H1 (cell line): ENCODE results near the gene AWAT2. TPM values are rescaled to one million over a fixed set of nuclear protein-coding genes. Genes with fewer than 3 reads are reported as not detected.

Source experiments
- ATF3 ChIP-seq: IDR thresholded peaks from 2 replicates; pipeline ENCODE4 v1.6.1; 2011; ENCODE audit warnings: low read depth, mild to moderate bottlenecking, low read length; ENCODE audit not compliant: insufficient read depth
- CHD7 ChIP-seq: fragments of 300-600 bp; sonication (generic); IDR thresholded peaks from 2 replicates; pipeline ENCODE4 v1.7.1; 2012; ENCODE audit warnings: low read length, moderate library complexity, mild to moderate bottlenecking, inconsistent platforms; ENCODE audit not compliant: insufficient replicate concordance
- CTCF ChIP-seq, 3 experiments: IDR thresholded peaks; 1 replicate in 2 of 3; 2 replicates in 1 of 3; pipeline versions ENCODE4 v1.5.1 to v1.6.1; 2011; ENCODE audit warnings: low read length in 3 of 3, mild to moderate bottlenecking in 3 of 3, inconsistent platforms in 2 of 3, low read depth in 1 of 3, moderate library complexity in 1 of 3; ENCODE audit not compliant: insufficient read depth in 1 of 3; ENCODE audit errors: control extremely low read depth in 1 of 3
- GTF2F1 ChIP-seq: IDR thresholded peaks from 2 replicates; pipeline ENCODE4 v1.6.1; 2012; ENCODE audit warnings: low read depth, low read length, improper control_type of control experiment, borderline replicate concordance
- JUN ChIP-seq: IDR thresholded peaks from 2 replicates; pipeline ENCODE4 v1.6.1; 2011; ENCODE audit warnings: low read depth, mild to moderate bottlenecking, improper control_type of control experiment, low read length
- MAFK ChIP-seq: IDR thresholded peaks from 2 replicates; pipeline ENCODE4 v1.6.1; 2012; ENCODE audit warnings: low read depth, mild to moderate bottlenecking, improper control_type of control experiment, low read length
- SRF ChIP-seq: IDR thresholded peaks from 2 replicates; pipeline ENCODE4 v1.6.1; 2011; ENCODE audit warnings: mild to moderate bottlenecking, low read depth, low read length, moderate library complexity
- polyA plus RNA-seq, 7 experiments: library from polyadenylated mRNA; depleted of rRNA in 3 of 7; stranded (reverse) in 5 of 7; unstranded in 2 of 7; fragments of >200 nt in 5 of 7; fragments of 200-250 nt in 2 of 7; gene quantifications; 1 replicate in 5 of 7; 2 replicates in 1 of 7; 4 replicates in 1 of 7; pipeline versions ENCODE4 v1.2.1 to v1.2.3, GENCODE V29; 2011 to 2013; ENCODE audit warnings: missing spikeins in 2 of 7, mixed read lengths in 2 of 7
- total RNA-seq: library from RNA; stranded (reverse); fragmentation: NEBNext Ultra II Directional; extraction: Animal tissue kit (Norgen Biotek cat#: 25700); gene quantifications from 2 replicates; pipeline ENCODE4 v1.2.1, GENCODE V29; 2021

The AWAT2 gene
- total and polyA plus RNA-seq, 2 of the 8 experiments (the other 6 are each of a cell fraction or from before 2014, with no cell fraction given): not detected

GRCh38 chrX:70026112-70026850, 23.5 kb downstream of the AWAT2 start (continued):
- TF ChIP-seq CHD7 (no peak), SRF (no peak), JUN (no peak), GTF2F1 (no peak), MAFK (no peak), ATF3 (no peak), CTCF (IDR thresholded peaks at IDR 0.05; ENCODE audit: control extremely low read depth in 1 of 3, insufficient read depth in 1 of 3, low read depth in 1 of 3, low read length in 3 of 3) (no peak)
